Measurements from ENCODE around the gene KIAA0232.

KIAA0232 gene

GRCh38 chr4:6847178-6847577 lies 64.7 kb downstream of the KIAA0232 start:
- TF ChIP-seq, protein P1, sequence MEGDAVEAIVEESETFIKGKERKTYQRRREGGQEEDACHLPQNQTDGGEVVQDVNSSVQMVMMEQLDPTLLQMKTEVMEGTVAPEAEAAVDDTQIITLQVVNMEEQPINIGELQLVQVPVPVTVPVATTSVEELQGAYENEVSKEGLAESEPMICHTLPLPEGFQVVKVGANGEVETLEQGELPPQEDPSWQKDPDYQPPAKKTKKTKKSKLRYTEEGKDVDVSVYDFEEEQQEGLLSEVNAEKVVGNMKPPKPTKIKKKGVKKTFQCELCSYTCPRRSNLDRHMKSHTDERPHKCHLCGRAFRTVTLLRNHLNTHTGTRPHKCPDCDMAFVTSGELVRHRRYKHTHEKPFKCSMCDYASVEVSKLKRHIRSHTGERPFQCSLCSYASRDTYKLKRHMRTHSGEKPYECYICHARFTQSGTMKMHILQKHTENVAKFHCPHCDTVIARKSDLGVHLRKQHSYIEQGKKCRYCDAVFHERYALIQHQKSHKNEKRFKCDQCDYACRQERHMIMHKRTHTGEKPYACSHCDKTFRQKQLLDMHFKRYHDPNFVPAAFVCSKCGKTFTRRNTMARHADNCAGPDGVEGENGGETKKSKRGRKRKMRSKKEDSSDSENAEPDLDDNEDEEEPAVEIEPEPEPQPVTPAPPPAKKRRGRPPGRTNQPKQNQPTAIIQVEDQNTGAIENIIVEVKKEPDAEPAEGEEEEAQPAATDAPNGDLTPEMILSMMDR (IDR thresholded peaks at IDR 0.05) = no peak

DNA sequence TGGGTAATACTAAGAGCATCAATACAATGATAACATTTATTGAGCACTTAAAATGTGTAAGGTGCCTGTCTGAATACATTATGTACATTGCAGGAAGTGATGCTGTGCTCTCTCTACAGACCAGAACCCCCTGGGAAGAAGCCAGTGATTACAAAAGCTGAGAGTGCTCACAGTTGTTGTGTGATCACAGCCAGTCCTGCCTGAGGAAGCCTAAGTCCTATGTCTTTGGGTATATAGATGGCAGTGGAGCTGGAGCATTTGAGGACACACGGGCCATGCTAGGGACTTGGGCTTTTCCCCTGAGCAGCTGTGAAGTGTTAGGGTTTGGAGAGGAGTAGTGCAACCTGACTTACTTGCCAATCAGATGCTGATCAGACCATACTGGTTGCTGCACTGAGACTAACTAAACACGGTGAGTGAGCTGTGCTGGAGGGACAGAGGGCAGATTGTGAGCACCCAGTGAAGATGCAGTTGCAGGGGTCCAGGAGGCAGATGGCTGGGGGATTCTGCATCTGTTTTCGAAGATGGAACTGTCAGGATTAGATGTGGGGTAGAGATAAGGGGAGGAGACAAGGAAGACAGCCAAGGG lies 66.3 kb downstream of the KIAA0232 start:
- TF ChIP-seq, protein P1 (IDR thresholded peaks at IDR 0.05) = no peak

DNA sequence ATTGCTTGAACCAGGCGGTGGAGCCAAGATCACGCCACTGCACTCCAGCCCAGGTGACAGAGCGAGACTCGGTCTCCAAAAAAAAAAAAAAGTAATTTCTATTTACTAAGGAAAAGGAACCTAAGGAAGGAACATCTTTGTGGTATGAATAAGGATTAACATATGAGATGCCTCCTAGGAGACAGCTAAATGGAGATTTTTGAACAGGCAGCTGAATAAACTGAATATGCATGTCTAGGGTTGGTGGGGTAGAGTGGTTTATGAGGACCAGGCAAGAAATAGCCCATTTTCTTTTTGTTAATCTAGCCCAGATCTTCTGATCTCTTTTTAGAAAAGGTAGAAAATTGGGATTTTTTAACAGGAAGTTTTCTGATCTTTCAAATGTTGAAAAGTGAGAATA lies 67.2 kb downstream of the KIAA0232 start:
- TF ChIP-seq, protein P1 (IDR thresholded peaks at IDR 0.05) = no peak

- TF ChIP-seq, protein P1 (IDR thresholded peaks at IDR 0.05) = no peak
Observed at GRCh38 chr4:6851431-6851830, 68.9 kb downstream of the KIAA0232 start.

- TF ChIP-seq, protein P1 (IDR thresholded peaks at IDR 0.05) = no peak
Observed at GRCh38 chr4:6851962-6852361, 69.4 kb downstream of the KIAA0232 start.

- TF ChIP-seq, protein P1 (IDR thresholded peaks at IDR 0.05) = no peak
Observed at GRCh38 chr4:6852582-6852981, 70.1 kb downstream of the KIAA0232 start.

- TF ChIP-seq, protein P1 (IDR thresholded peaks at IDR 0.05) = no peak
Observed at GRCh38 chr4:6854098-6854744, 71.7 kb downstream of the KIAA0232 start.

Data from LNCAP (cell line).